PFSK-1 (cell line): ENCODE results near the gene SEC61A1.

Source experiments
- FOXP2 ChIP-seq: optimal IDR thresholded peaks from 2 replicates; pipeline ENCODE3; 2011; ENCODE audit warnings: borderline replicate concordance, control low read depth, inconsistent platforms; ENCODE audit not compliant: insufficient read depth; ENCODE audit errors: extremely low read length, extremely low read depth
- POLR2AphosphoS5 ChIP-seq: IDR thresholded peaks from 2 replicates; pipeline ENCODE4 v1.6.1; 2012; ENCODE audit warnings: low read depth, mild to moderate bottlenecking, control low read depth, low read length, moderate library complexity
- SIN3A ChIP-seq: IDR thresholded peaks from 2 replicates; pipeline ENCODE4 v1.6.1; 2012; ENCODE audit warnings: mild to moderate bottlenecking, low read length, moderate library complexity, borderline replicate concordance; ENCODE audit not compliant: insufficient read depth
- TAF1 ChIP-seq: IDR thresholded peaks from 2 replicates; pipeline ENCODE4 v1.6.1; 2012; ENCODE audit warnings: low read length, control low read depth, borderline replicate concordance; ENCODE audit not compliant: insufficient read depth
- TF ChIP-seq, protein P1 (sequence below), 2 experiments: IDR thresholded peaks; 2 replicates each; pipeline versions ENCODE4 v1.6.1 to v1.8.0; 2011 to 2012; ENCODE audit warnings: low read depth in 2 of 2, low read length in 2 of 2, control low read depth in 1 of 2, inconsistent platforms in 1 of 2, mild to moderate bottlenecking in 1 of 2, moderate library complexity in 1 of 2; ENCODE audit not compliant: insufficient read depth in 1 of 2

The SEC61A1 gene

DNA sequence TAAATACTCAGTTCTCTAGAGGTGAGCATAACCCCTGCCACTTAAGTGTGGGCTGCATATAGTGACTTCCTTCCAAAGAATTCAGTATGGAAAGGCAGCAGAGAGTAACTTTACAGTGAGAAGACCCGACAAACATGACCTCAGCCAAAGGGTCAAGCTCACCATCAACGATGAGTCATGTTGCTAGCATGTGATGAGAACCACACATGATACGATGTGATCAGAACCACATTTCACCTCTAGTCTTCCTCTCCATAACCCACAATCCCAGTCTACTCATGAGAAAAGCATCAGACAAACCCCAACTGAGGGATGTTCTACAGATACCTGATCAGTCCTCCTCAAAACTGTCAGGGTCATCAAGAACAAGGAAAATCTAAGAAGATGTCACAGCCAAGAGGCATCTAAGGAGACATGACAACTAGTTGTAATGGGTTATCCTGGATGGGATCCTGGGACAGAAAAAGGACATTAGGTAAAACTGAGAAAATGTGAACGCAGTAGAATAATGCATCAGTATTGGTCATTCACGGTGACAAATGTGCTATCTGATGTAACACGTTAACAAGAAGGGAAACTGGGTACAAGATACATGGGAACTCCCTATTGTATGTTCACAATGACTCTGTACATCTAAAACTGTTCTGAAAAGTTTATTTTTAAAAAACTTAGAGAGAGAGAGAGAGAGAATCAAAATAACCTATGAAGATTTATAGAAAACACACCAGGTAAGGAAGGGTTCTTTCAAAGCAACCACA lies 28.3 kb downstream of the SEC61A1 start:
- TF ChIP-seq FOXP2 = no peak
- no peak for TF ChIP-seq SIN3A

DNA sequence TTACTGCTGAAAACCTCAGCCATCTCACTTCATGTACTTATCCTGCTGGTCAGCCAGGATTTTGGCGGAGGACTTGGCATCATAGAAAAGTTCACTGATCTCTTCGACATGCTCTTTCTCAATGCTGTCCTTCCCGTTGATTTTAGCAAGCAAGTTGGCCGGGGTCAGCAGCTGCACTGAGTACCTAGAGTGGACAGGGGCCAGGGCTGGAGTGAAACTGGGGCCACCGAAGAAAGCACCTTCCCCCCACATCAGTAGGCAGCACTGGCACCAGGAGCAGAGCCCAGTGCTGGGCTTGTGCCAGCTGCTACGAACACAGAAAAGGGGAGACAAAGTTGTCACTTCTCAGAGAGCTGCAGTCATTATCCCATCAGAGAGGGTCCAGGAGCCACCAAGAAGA lies 29.0 kb downstream of the SEC61A1 start:
- TF ChIP-seq SIN3A (no peak), FOXP2 (no peak), POLR2AphosphoS5 (no peak), TAF1 (no peak)
- TF ChIP-seq, protein P1, sequence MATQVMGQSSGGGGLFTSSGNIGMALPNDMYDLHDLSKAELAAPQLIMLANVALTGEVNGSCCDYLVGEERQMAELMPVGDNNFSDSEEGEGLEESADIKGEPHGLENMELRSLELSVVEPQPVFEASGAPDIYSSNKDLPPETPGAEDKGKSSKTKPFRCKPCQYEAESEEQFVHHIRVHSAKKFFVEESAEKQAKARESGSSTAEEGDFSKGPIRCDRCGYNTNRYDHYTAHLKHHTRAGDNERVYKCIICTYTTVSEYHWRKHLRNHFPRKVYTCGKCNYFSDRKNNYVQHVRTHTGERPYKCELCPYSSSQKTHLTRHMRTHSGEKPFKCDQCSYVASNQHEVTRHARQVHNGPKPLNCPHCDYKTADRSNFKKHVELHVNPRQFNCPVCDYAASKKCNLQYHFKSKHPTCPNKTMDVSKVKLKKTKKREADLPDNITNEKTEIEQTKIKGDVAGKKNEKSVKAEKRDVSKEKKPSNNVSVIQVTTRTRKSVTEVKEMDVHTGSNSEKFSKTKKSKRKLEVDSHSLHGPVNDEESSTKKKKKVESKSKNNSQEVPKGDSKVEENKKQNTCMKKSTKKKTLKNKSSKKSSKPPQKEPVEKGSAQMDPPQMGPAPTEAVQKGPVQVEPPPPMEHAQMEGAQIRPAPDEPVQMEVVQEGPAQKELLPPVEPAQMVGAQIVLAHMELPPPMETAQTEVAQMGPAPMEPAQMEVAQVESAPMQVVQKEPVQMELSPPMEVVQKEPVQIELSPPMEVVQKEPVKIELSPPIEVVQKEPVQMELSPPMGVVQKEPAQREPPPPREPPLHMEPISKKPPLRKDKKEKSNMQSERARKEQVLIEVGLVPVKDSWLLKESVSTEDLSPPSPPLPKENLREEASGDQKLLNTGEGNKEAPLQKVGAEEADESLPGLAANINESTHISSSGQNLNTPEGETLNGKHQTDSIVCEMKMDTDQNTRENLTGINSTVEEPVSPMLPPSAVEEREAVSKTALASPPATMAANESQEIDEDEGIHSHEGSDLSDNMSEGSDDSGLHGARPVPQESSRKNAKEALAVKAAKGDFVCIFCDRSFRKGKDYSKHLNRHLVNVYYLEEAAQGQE (IDR thresholded peaks at IDR 0.05; ENCODE audit: insufficient read depth in 1 of 2, low read depth in 2 of 2, low read length in 2 of 2) = no peak

- no peak for TF ChIP-seq POLR2AphosphoS5
- TF ChIP-seq, protein P1 (IDR thresholded peaks at IDR 0.05; ENCODE audit: insufficient read depth in 1 of 2, low read depth in 2 of 2, low read length in 2 of 2) = no peak
- TF ChIP-seq SIN3A = no peak
- no peak for TF ChIP-seq TAF1
- no peak for TF ChIP-seq FOXP2
Observed at GRCh38 chr3:128081846-128082245, 29.6 kb downstream of the SEC61A1 start.

- TF ChIP-seq, protein P1 (IDR thresholded peaks at IDR 0.05; ENCODE audit: insufficient read depth in 1 of 2, low read depth in 2 of 2, low read length in 2 of 2) = no peak
- no peak for TF ChIP-seq POLR2AphosphoS5
- TF ChIP-seq TAF1 = no peak
- no peak for TF ChIP-seq FOXP2
- no peak for TF ChIP-seq SIN3A
Observed at GRCh38 chr3:128082546-128082945, 30.3 kb downstream of the SEC61A1 start.

DNA sequence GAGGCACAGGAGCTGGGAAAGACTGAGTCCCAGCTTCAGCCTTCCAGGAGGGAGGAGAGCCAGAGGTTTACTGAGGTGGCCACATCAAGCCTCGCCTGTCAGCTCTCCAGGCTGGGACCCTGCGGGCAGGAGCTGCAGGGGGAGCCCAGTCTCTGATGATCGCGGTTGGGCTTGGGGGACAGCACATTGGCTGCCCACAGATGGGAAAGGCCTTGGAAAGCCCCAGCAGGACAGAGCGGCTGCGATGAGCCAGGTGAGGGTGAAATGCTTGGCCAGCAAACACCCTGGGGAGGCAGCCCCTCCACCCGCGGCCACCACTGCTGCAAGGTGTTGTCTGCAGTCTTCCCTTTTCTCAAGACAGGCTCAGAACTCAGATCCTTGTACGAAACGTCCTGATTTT lies 31.2 kb downstream of the SEC61A1 start:
- TF ChIP-seq, protein P1 (IDR thresholded peaks at IDR 0.05; ENCODE audit: insufficient read depth in 1 of 2, low read depth in 2 of 2, low read length in 2 of 2) = no peak
- no peak for TF ChIP-seq SIN3A
- no peak for TF ChIP-seq TAF1
- TF ChIP-seq FOXP2 = no peak
- no peak for TF ChIP-seq POLR2AphosphoS5
